MM.1S (cell line): ENCODE data around the gene TNFRSF13B.
A peak's percentile ranks its signal among the peaks of the same experiment; 100 is the strongest.

Source experiments
- DNase-seq: peaks from one replicate; pipeline ENCODE4 v3.0.0-alpha.2; 2015
- H2AFZ ChIP-seq: fragments of 300-600 bp; sonication (generic); 2 replicates; pipeline ENCODE4 v1.6.0; 2016; ENCODE audit warnings: antibody characterized with exemption, low read length
- H3F3A ChIP-seq: fragments of 300-600 bp; sonication (generic); 2 replicates; pipeline ENCODE4 v1.6.1; 2016; ENCODE audit warnings: mild to moderate bottlenecking, antibody characterized with exemption, low read length, moderate library complexity, mixed read lengths; ENCODE audit not compliant: insufficient read depth
- H3K27ac ChIP-seq: fragments of 300-600 bp; sonication (generic); 2 replicates; pipeline ENCODE4 v1.5.1; 2016; ENCODE audit warnings: mild to moderate bottlenecking, low read length
- H3K27me3 ChIP-seq: fragments of 300-600 bp; sonication (generic); replicated peaks from 2 replicates; pipeline ENCODE4 v1.6.0; 2016; ENCODE audit warnings: low read length; ENCODE audit not compliant: insufficient read depth
- H3K36me3 ChIP-seq: fragments of 300-600 bp; sonication (generic); replicated peaks from 2 replicates; pipeline ENCODE4 v1.6.1; 2016; ENCODE audit warnings: mild to moderate bottlenecking, low read length, mixed read lengths; ENCODE audit not compliant: insufficient read depth
- H3K4me1 ChIP-seq: fragments of 300-600 bp; sonication (generic); 2 replicates; pipeline ENCODE4 v1.6.1; 2016; ENCODE audit warnings: low read length, mixed read lengths
- H3K4me2 ChIP-seq: fragments of 300-600 bp; sonication (generic); 2 replicates; pipeline ENCODE4 v1.6.0; 2016; ENCODE audit warnings: low read depth, low read length
- H3K4me3 ChIP-seq: fragments of 300-600 bp; sonication (generic); 2 replicates; pipeline ENCODE4 v1.5.1; 2016; ENCODE audit warnings: low read length, mixed read lengths
- H3K79me2 ChIP-seq: fragments of 300-600 bp; sonication (generic); 2 replicates; pipeline ENCODE4 v1.6.1; 2016; ENCODE audit warnings: mixed run types, low read length, mixed read lengths
- H3K9ac ChIP-seq: fragments of 300-600 bp; sonication (generic); 2 replicates; pipeline ENCODE4 v1.6.1; 2016; ENCODE audit warnings: low read length, mixed read lengths
- H3K9me2 ChIP-seq: fragments of 300-600 bp; sonication (generic); replicated peaks from 2 replicates; pipeline ENCODE4 v1.6.1; 2016; ENCODE audit warnings: mild to moderate bottlenecking, low read length, mixed read lengths; ENCODE audit not compliant: insufficient read depth
- H3K9me3 ChIP-seq: fragments of 300-600 bp; sonication (generic); replicated peaks from 2 replicates; pipeline ENCODE4 v1.6.1; 2016; ENCODE audit warnings: mild to moderate bottlenecking, low read length, mixed read lengths; ENCODE audit not compliant: insufficient read depth
- H4K20me1 ChIP-seq: fragments of 300-600 bp; sonication (generic); 2 replicates; pipeline ENCODE4 v1.6.1; 2016; ENCODE audit warnings: mild to moderate bottlenecking, low read length, moderate library complexity, mixed read lengths; ENCODE audit not compliant: insufficient read depth
- EZH2 ChIP-seq: fragments of 300-600 bp; sonication (generic); optimal IDR thresholded peaks from 2 replicates; pipeline ENCODE3; 2017; ENCODE audit warnings: low read depth, mild to moderate bottlenecking, antibody characterized with exemption, low read length, mixed read lengths
- EZH2phosphoT487 ChIP-seq: fragments of 300-600 bp; sonication (generic); IDR thresholded peaks from 2 replicates; pipeline ENCODE4 v1.6.1; 2018; ENCODE audit warnings: antibody characterized with exemption, low read length
- TF ChIP-seq, protein P1 (sequence below): fragments of 300-600 bp; sonication (generic); IDR thresholded peaks from 2 replicates; pipeline ENCODE4 v1.5.1; 2016; ENCODE audit warnings: antibody characterized with exemption, low read length, mixed read lengths

TNFRSF13B gene

DNA sequence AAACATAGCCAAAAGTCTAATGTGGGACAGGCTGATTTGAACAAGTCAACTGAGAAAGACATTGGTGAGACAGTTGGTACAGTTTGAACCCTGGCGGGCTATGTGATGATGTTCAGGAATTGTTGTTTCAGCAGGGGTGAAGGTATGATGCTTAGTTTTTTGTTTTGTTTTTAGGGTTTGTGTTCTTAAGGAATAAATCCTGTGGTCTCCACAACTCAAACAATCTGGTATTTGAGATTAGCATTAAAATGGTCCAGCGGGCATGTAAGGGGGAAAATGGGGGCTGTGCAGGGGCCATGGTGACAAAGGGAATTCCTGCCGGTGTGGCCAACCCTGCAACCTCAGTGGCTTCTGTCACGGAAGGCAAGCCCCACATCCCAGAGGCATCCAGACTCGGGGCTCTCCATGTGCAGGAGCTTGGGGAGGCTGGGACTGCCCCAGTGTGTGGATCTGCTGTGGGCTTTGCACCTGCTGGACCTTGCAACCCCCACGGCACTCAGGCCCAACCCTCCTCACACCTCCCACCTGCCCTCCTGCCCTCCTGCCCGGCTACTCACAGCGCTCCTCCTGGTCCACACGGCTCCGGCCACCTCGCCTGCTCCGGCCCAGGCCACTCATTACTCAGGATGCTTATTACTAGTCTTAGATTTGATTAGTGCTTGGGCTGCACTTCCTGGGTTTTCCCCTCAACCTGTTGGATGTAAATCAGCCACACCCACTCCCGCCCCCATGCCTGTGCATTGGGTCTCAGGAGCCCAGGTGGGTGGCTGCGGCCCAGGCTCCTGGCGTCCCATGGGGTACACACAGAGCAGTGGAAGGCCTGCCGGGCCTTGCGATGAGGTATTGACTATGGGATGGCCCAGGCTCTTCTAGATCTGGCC lies at the start of gene TNFRSF13B:
Gene TNFRSF13B (minus strand): TSS at position 661 of the 881 bp plus-strand sequence. CDS start 43 bp downstream, at position 618.
- H3K79me2 ChIP-seq = peaks cover 58% of the 10 kb centered on the region
- no peaks in the 10 kb centered on the region for H3K9me3 ChIP-seq
- H3F3A ChIP-seq = peaks cover 78% of the 10 kb centered on the region
- peaks cover 51% of the 10 kb centered on the region for H3K4me1 ChIP-seq
- H2AFZ ChIP-seq = no peak within 1 kb of the TSS
- H3K4me3 ChIP-seq = peak within 1 kb of the TSS; percentile 81
- peak within 1 kb of the TSS; percentile 100 for H3K27ac ChIP-seq
- peak within 1 kb of the TSS; percentile 100 for H3K9ac ChIP-seq
- no peak for TF ChIP-seq EZH2
- TF ChIP-seq, protein P1, sequence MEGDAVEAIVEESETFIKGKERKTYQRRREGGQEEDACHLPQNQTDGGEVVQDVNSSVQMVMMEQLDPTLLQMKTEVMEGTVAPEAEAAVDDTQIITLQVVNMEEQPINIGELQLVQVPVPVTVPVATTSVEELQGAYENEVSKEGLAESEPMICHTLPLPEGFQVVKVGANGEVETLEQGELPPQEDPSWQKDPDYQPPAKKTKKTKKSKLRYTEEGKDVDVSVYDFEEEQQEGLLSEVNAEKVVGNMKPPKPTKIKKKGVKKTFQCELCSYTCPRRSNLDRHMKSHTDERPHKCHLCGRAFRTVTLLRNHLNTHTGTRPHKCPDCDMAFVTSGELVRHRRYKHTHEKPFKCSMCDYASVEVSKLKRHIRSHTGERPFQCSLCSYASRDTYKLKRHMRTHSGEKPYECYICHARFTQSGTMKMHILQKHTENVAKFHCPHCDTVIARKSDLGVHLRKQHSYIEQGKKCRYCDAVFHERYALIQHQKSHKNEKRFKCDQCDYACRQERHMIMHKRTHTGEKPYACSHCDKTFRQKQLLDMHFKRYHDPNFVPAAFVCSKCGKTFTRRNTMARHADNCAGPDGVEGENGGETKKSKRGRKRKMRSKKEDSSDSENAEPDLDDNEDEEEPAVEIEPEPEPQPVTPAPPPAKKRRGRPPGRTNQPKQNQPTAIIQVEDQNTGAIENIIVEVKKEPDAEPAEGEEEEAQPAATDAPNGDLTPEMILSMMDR = no peak
- no peak for TF ChIP-seq EZH2phosphoT487
- no peaks in the 10 kb centered on the region for H3K27me3 ChIP-seq
- peak; percentile 85 for DNase-seq
- H3K36me3 ChIP-seq = no peaks in the 10 kb centered on the region
- H3K4me2 ChIP-seq = peak within 1 kb of the TSS; percentile 98
- no peaks in the 10 kb centered on the region for H4K20me1 ChIP-seq
- H3K9me2 ChIP-seq = no peaks in the 10 kb centered on the region

DNA sequence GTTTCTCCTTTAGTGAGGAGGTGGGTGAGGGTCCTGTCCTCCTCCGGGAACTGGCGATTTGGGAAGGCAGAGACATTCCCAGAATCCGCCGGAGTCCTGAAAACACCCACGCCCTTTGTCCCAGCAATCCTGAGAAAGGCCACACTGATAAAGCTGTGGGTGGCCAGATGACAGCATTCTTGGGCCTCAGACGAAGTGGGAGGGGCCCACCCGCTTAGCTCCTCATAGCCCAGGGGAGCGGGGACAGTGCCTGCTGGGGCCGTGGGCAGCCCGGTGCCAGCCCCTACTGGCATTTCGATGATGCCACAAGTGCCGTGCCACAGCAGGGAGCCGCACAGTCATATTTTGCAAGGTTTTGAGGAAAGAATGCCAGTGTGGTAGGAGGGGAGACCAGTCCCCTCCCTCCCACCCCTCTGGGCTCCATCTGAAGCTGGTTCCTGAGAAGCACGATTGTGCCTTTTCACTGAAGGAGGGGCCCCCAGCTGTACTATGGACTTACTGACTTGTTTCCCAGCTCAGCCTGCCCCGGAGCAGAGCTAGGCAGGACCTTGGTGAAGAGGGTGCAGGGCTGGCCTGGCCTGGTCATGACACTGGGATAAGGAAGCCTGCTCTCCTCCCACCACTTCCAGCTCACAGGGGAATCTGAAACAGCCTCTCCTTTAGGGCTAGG lies 49.4 kb upstream of the TNFRSF13B start:
- no peak overlapping the region for H2AFZ ChIP-seq
- H3K4me1 ChIP-seq = no peaks in the 10 kb centered on the region
- H3F3A ChIP-seq = no peaks in the 10 kb centered on the region
- DNase-seq = no peak
- H3K9ac ChIP-seq = no peak overlapping the region
- H3K36me3 ChIP-seq = no peaks in the 10 kb centered on the region
- H3K9me2 ChIP-seq = no peaks in the 10 kb centered on the region
- H3K4me3 ChIP-seq = no peak overlapping the region
- no peaks in the 10 kb centered on the region for H4K20me1 ChIP-seq
- TF ChIP-seq EZH2 (no peak), EZH2phosphoT487 (no peak)
- TF ChIP-seq, protein P1 = no peak
- H3K4me2 ChIP-seq = no peak overlapping the region
- H3K27ac ChIP-seq = no peak overlapping the region
- H3K79me2 ChIP-seq = no peaks in the 10 kb centered on the region
- no peaks in the 10 kb centered on the region for H3K9me3 ChIP-seq
- no peaks in the 10 kb centered on the region for H3K27me3 ChIP-seq

DNA sequence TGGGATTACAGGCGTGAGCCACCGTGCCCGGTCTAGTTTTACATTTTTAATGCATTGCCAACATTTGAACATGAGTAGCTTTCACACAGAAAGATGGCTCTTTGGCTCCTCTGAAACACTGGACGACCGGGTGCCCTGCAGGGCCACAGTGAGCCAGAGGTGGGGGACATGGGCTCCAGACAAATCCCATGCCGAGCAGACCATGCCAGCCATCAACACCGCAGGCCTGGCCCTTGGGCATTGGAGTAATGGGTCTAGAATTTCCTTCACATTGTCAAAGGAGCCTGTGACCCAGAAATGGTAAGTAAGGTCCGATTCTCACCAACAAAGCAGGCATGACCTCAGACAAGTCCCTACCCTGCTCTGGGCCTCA lies 48.9 kb upstream of the TNFRSF13B start:
- H3K9me2 ChIP-seq = no peaks in the 10 kb centered on the region
- H3F3A ChIP-seq = no peaks in the 10 kb centered on the region
- H3K9ac ChIP-seq = no peak overlapping the region
- no peak overlapping the region for H3K4me2 ChIP-seq
- H2AFZ ChIP-seq = no peak overlapping the region
- no peak overlapping the region for H3K27ac ChIP-seq
- H3K9me3 ChIP-seq = no peaks in the 10 kb centered on the region
- H3K36me3 ChIP-seq = no peaks in the 10 kb centered on the region
- no peaks in the 10 kb centered on the region for H4K20me1 ChIP-seq
- DNase-seq = no peak
- TF ChIP-seq, protein P1 = no peak
- no peak for TF ChIP-seq EZH2phosphoT487
- TF ChIP-seq EZH2 = no peak
- H3K79me2 ChIP-seq = no peaks in the 10 kb centered on the region
- H3K4me1 ChIP-seq = no peaks in the 10 kb centered on the region
- H3K27me3 ChIP-seq = no peaks in the 10 kb centered on the region
- H3K4me3 ChIP-seq = no peak overlapping the region
